PC-9 (cell line): ENCODE measurements around the gene UBE2G2. TPM values are rescaled to one million over a fixed set of nuclear protein-coding genes. Genes with fewer than 3 reads are reported as not detected.

Experiments
- BruUV-seq: library from RNA; stranded (reverse); fragments of 400-500 nt; replicated peaks from 2 replicates; lab custom pipeline; 2021; lab: Mats Ljungman, UMichigan
- CTCF ChIA-PET: fragments of 300-600 bp; sonication (Branson Sonifier 250); formaldehyde crosslinking; loops from one replicate; lab custom pipeline; 2022; ENCODE audit warnings: antibody characterized with exemption; lab: Charles Lee
- POLR2A ChIA-PET: fragments of 300-600 bp; sonication (Branson Sonifier 250); formaldehyde crosslinking; loops from one replicate; lab custom pipeline; 2022; ENCODE audit warnings: antibody characterized with exemption; ENCODE audit not compliant: unreplicated experiment; lab: Charles Lee
- DNase-seq, 2 experiments: peaks; one replicate each; pipeline versions ENCODE4 v3.0.0 to v3.0.0-alpha.2; 2015 to 2022; ENCODE audit warnings: mixed read lengths in 1 of 2
- H2AFZ ChIP-seq: fragments of 200-600 bp; sonication (generic); 2 replicates; pipeline ENCODE4 v1.8.1; 2017; ENCODE audit warnings: antibody characterized with exemption
- H3F3A ChIP-seq: fragments of 200-600 bp; sonication (generic); 2 replicates; pipeline ENCODE4 v1.8.1; 2017; ENCODE audit warnings: antibody characterized with exemption, mild to moderate bottlenecking, low read depth; ENCODE audit not compliant: insufficient read depth
- H3K27ac ChIP-seq: fragments of 200-600 bp; sonication (generic); 2 replicates; pipeline ENCODE4 v1.6.1; 2016; ENCODE audit warnings: mixed run types
- H3K27me3 ChIP-seq: fragments of 200-600 bp; sonication (generic); 2 replicates; pipeline ENCODE4 v1.6.1; 2016; ENCODE audit warnings: low read depth, mixed run types; ENCODE audit not compliant: insufficient read depth
- H3K36me3 ChIP-seq: fragments of 200-600 bp; sonication (generic); 2 replicates; pipeline ENCODE4 v1.6.1; 2016; ENCODE audit warnings: low read depth, mixed run types
- H3K4me1 ChIP-seq: fragments of 200-600 bp; sonication (generic); replicated peaks from 2 replicates; pipeline ENCODE4 v1.6.1; 2016; ENCODE audit warnings: mixed run types; ENCODE audit not compliant: insufficient read depth
- H3K4me2 ChIP-seq: fragments of 200-600 bp; sonication (generic); 2 replicates; pipeline ENCODE4 v1.6.1; 2017; ENCODE audit warnings: mixed run types
- H3K4me3 ChIP-seq: fragments of 200-600 bp; sonication (generic); 2 replicates; pipeline ENCODE4 v1.6.1; 2016; ENCODE audit warnings: mixed run types
- H3K79me2 ChIP-seq: fragments of 200-600 bp; sonication (generic); 2 replicates; pipeline ENCODE4 v1.6.1; 2017; ENCODE audit warnings: low read depth, mixed run types
- H3K9me2 ChIP-seq: fragments of 200-600 bp; sonication (generic); 2 replicates; pipeline ENCODE4 v1.8.1; 2017; ENCODE audit warnings: mild to moderate bottlenecking; ENCODE audit not compliant: insufficient read depth
- H3K9me3 ChIP-seq: fragments of 200-600 bp; sonication (generic); 2 replicates; pipeline ENCODE4 v1.8.1; 2016; ENCODE audit warnings: low read depth; ENCODE audit not compliant: insufficient read depth
- H4K20me1 ChIP-seq: fragments of 200-600 bp; sonication (generic); 2 replicates; pipeline ENCODE4 v1.8.1; 2017; ENCODE audit not compliant: insufficient read depth
- CTCF ChIP-seq: fragments of 200-600 bp; sonication (generic); conservative IDR thresholded peaks from 2 replicates; pipeline ENCODE4 v1.6.1; 2017; ENCODE audit warnings: mixed run types, antibody characterized with exemption, mild to moderate bottlenecking, moderate library complexity
- EZH2 ChIP-seq: fragments of 200-600 bp; sonication (generic); IDR thresholded peaks from 2 replicates; pipeline ENCODE4 v1.8.0; 2017; ENCODE audit warnings: antibody characterized with exemption, low read depth
- intact Hi-C: fragments of 100-400 bp; cut with micrococcal nuclease; formaldehyde crosslinking; loops from one replicate; pipeline ENCODE4 v1.10.0; 2022; ENCODE audit not compliant: unreplicated experiment
- total RNA-seq: library from RNA; stranded (reverse); gene quantifications from 2 replicates; pipeline ENCODE4 v1.2.3, GENCODE V29; 2021

Gene UBE2G2
- total RNA-seq, 1 experiment from 2014 or later: 51.9 TPM

- Histone ChIP-seq H4K20me1 (no peaks in the 10 kb centered on the region), H3K9me2 (no peaks in the 10 kb centered on the region), H3K9me3 (no peaks in the 10 kb centered on the region), H3K36me3 (no peaks in the 10 kb centered on the region), H3K27ac (no peak overlapping the region), H3K4me3 (no peak overlapping the region), H2AFZ (no peak overlapping the region), H3K79me2 (no peaks in the 10 kb centered on the region), H3K27me3 (no peaks in the 10 kb centered on the region), H3F3A (no peaks in the 10 kb centered on the region), H3K4me2 (no peak overlapping the region), H3K4me1 (no peaks in the 10 kb centered on the region)
- DNase-seq: no peak
- intact Hi-C loops: no loop called here
- POLR2A ChIA-PET: no interaction called here
- BruUV-seq: no TSS peak
- CTCF ChIA-PET: no interaction called here
- TF ChIP-seq EZH2 (no peak), CTCF (no peak)
Observed at GRCh38 chr21:44771896-44772525, 29.6 kb downstream of the UBE2G2 start.

GRCh38 chr21:44767834-44768831 lies 33.5 kb downstream of the UBE2G2 start:
- H3K36me3 ChIP-seq: no peaks in the 10 kb centered on the region
- H3K4me2 ChIP-seq: no peak overlapping the region
- peaks cover 19% of the 10 kb centered on the region for H3K4me1 ChIP-seq
- intact Hi-C loops: no loop called here
- no TSS peak for BruUV-seq
- no peaks in the 10 kb centered on the region for H4K20me1 ChIP-seq
- H3K4me3 ChIP-seq: no peak overlapping the region
- H3K9me3 ChIP-seq: no peaks in the 10 kb centered on the region
- no peaks in the 10 kb centered on the region for H3K9me2 ChIP-seq
- no peak overlapping the region for H2AFZ ChIP-seq
- H3K27me3 ChIP-seq: no peaks in the 10 kb centered on the region
- no peak for TF ChIP-seq CTCF
- TF ChIP-seq EZH2: no peak
- ChIA-PET CTCF (no interaction called here), POLR2A (interaction anchor here (0.6 kb wide), 1 partner anchor 11 kb away, joined by 4 read pairs; no protein-coding TSS in a partner anchor)
- H3K27ac ChIP-seq: no peak overlapping the region
- no peaks in the 10 kb centered on the region for H3K79me2 ChIP-seq
- peaks cover 14% of the 10 kb centered on the region; the same call in 1 of the 2 replicates for H3F3A ChIP-seq
- no peak for DNase-seq

- Histone ChIP-seq H3K9me2 (no peaks in the 10 kb centered on the region), H2AFZ (no peak overlapping the region), H3K4me1 (peaks cover 19% of the 10 kb centered on the region), H3K4me3 (no peak overlapping the region), H4K20me1 (no peaks in the 10 kb centered on the region), H3K27me3 (no peaks in the 10 kb centered on the region), H3K36me3 (no peaks in the 10 kb centered on the region), H3K4me2 (no peak overlapping the region), H3K9me3 (no peaks in the 10 kb centered on the region), H3F3A (peaks cover 14% of the 10 kb centered on the region; the same call in 1 of the 2 replicates), H3K79me2 (no peaks in the 10 kb centered on the region), H3K27ac (no peak overlapping the region)
- POLR2A ChIA-PET: no interaction called here
- intact Hi-C loops: no loop called here
- CTCF ChIA-PET: no interaction called here
- no peak for DNase-seq
- BruUV-seq: no TSS peak
- TF ChIP-seq EZH2: no peak
- TF ChIP-seq CTCF: no peak
Observed at GRCh38 chr21:44766818-44767354, 34.7 kb downstream of the UBE2G2 start.
